Mucosa of descending colon (tissue), 3 donors: ENCODE measurements around the gene HMGCR. TPM values are rescaled to one million over a fixed set of nuclear protein-coding genes. Genes with fewer than 3 reads are reported as not detected.
"Not testable (repeated sequence)": the region's sequence is repeated elsewhere in the genome, so short reads cannot be mapped to it uniquely, and the experiment has no call there.

ENCODE experiments used
- ATAC-seq: fragments of 200-7000 bp; cut with Tn5 transposase; one replicate; pipeline ENCODE4 v1.9.1; 2020; ENCODE audit warnings: mild to moderate bottlenecking, moderate library complexity
- DNase-seq, 3 donors: peaks; one replicate each; pipeline ENCODE4 v3.0.0-alpha.2; 2020
- H3K36me3 ChIP-seq: fragments of 200-600 bp; one replicate; pipeline ENCODE4 v1.8.0; 2021; ENCODE audit warnings: low read depth, mild to moderate bottlenecking
- H3K4me1 ChIP-seq: fragments of 200-600 bp; one replicate; pipeline ENCODE4 v1.8.0; 2021; ENCODE audit warnings: low read depth, mild to moderate bottlenecking
- H3K4me3 ChIP-seq: fragments of 200-600 bp; one replicate; pipeline ENCODE4 v1.8.0; 2021; ENCODE audit warnings: mild to moderate bottlenecking
- H3K9me3 ChIP-seq: fragments of 200-600 bp; one replicate; pipeline ENCODE4 v1.8.0; 2021; ENCODE audit warnings: mild to moderate bottlenecking
- CTCF ChIP-seq: fragments of 200-600 bp; IDR thresholded peaks from one replicate; pipeline ENCODE4 v1.8.0; 2022; ENCODE audit warnings: antibody characterized with exemption, mild to moderate bottlenecking
- intact Hi-C, 2 donors: fragments of 100-400 bp; cut with DNase I in 1 of 2; cut with micrococcal nuclease in 1 of 2; formaldehyde crosslinking; loops; one replicate each; pipeline versions ENCODE4 v1.11.0 to v1.11.1; 2022; cut with DNase I, micrococcal nuclease
- total RNA-seq, 3 donors: library from RNA; stranded (reverse); fragmentation: NEBNext Ultra II Directional in 2 of 3; extraction: Animal tissue kit (Norgen Biotek cat#: 25700) in 2 of 3; gene quantifications; one replicate each; pipeline versions ENCODE4 v1.2.1 to v1.2.4, GENCODE V29; 2021 to 2023
- donor health status: DM: no; HTN: no; CAD: no; lungs with moderate emphysema.
- donor health status: DM: no; HTN: no; CAD: no.
- donor health status: DM: no; HTN: yes; CAD: no.

Gene HMGCR
- total RNA-seq, 3 donors from 2014 or later, result 91.4 to 184 (median 149) TPM

DNA sequence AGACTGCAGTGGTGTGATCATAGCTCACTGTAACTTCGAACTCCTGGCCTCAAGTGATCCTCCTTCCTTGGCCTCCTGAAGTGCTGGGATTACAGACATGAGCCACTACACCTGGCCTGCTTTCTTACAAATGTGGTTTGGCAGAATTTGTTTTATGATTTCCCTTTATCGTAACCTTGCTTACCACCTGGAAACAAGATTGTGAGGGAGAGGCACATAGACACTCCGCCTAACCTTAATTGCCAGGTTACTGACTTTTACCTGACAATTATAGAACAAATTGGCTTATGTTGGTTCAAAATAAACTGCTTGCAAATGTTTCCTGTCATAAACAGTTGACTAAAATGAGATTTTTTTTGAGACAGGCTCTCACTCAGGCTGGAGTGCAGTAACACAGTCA lies 26.8 kb upstream of the HMGCR start:
- Histone ChIP-seq H3K4me1 (peaks cover 6% of the 10 kb centered on the region), H3K4me3 (no peak overlapping the region), H3K9me3 (no peaks in the 10 kb centered on the region), H3K36me3 (no peaks in the 10 kb centered on the region)
- intact Hi-C loops, result no loop called here
- peak; percentile 92 for ATAC-seq
- no peak for TF ChIP-seq CTCF
- no peak for DNase-seq

DNA sequence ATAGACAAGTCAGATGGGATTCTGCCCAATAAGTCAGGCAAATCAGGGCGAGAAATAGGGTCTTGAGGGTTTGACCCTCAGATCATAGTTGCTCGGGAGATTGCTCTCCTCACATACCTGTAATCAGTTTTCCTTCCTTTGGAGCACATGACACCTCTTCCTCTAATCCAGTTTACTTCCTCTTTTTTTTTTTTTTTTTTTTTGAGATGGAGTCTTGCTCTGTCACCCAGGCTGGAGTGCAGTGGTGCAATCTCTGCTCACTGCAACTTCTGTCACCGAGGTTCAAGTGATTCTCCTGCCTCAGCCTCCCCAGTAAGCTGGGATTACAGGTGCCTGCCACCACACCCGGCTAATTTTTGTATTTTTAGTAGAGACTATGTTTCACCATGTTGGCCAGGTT lies 17.9 kb upstream of the HMGCR start:
- intact Hi-C loops, H3K36me3 ChIP-seq, H3K4me3 ChIP-seq, DNase-seq, H3K4me1 ChIP-seq, H3K9me3 ChIP-seq: not testable (repeated sequence)
- ATAC-seq, result peak; percentile 37

GRCh38 chr5:75319638-75320037 lies 17.4 kb upstream of the HMGCR start:
- TF ChIP-seq CTCF, result no peak
- intact Hi-C loops, result no loop called here
- ATAC-seq (no peak), DNase-seq (no peak)
- Histone ChIP-seq H3K9me3 (no peaks in the 10 kb centered on the region), H3K4me1 (no peaks in the 10 kb centered on the region), H3K4me3 (no peak overlapping the region), H3K36me3 (no peaks in the 10 kb centered on the region)

DNA sequence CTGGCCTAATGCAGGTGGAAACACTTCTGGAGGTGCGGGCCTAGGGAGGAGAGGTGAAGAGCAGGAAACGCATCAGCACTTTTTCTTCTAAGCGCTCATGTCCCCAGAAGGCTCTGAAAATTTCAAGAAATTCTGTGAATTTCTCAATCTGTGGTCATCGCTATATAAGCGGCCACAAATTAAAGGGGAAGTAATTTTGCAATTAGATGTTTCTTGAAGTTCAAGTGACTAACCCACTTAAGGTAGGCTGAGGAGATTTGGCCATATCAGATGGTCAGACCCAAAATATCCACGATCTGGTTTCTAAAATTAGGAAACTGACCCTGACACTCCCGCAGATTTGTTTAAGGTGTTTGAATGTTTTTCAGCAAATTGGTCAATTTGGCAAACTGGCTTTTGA lies 16.6 kb upstream of the HMGCR start:
- H3K4me1 ChIP-seq, result no peaks in the 10 kb centered on the region
- intact Hi-C loops, result no loop called here
- ATAC-seq, result no peak
- no peaks in the 10 kb centered on the region for H3K9me3 ChIP-seq
- TF ChIP-seq CTCF, result no peak
- no peak overlapping the region for H3K4me3 ChIP-seq
- no peaks in the 10 kb centered on the region for H3K36me3 ChIP-seq
- DNase-seq, result no peak

- ATAC-seq, result peak; percentile 79
- intact Hi-C loops, result no loop called here
- TF ChIP-seq CTCF, result no peak
- H3K9me3 ChIP-seq, result no peaks in the 10 kb centered on the region
- H3K4me3 ChIP-seq, result no peak overlapping the region
- H3K36me3 ChIP-seq, result no peaks in the 10 kb centered on the region
- no peak for DNase-seq
- no peaks in the 10 kb centered on the region for H3K4me1 ChIP-seq
Measured at GRCh38 chr5:75322066-75322465, 15.0 kb upstream of the HMGCR start.

DNA sequence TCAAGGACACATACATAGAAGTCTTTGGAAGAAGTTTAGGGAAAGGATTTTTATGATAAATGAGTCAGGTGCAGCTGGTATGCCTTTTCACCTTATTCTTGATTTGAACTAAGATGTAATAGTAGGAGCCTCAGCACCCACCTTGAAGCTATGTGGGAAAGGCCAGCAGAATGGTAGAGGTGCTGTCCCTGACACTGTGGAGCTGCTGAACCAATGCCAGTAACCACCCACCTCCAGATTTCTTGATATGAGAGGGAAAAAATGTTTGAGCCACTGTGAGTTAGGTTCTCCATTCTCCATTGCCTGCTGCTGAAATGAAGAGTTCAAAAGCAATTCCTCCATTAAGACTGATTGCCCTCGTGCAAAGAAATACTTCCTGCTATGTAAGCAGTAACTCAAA lies 12.2 kb upstream of the HMGCR start:
- DNase-seq (no peak), ATAC-seq (no peak)
- Histone ChIP-seq H3K4me1 (no peaks in the 10 kb centered on the region), H3K9me3 (no peaks in the 10 kb centered on the region), H3K4me3 (no peak overlapping the region), H3K36me3 (no peaks in the 10 kb centered on the region)
- no peak for TF ChIP-seq CTCF
- intact Hi-C loops, result no loop called here
